Cardiac fibroblast (primary cell): ENCODE data around the gene JSRP1.

Source experiments
- DNase-seq, 2 donors: peaks; one replicate each; pipeline versions ENCODE4 v3.0.0 to v3.0.0-alpha.2; 2010; ENCODE audit warnings: low read depth in 2 of 2
- H3K4me3 ChIP-seq, 2 donors: replicated peaks in 1 of 2; 1 replicate in 1 of 2; 2 replicates in 1 of 2; pipeline ENCODE4 v1.5.1; 2011; ENCODE audit warnings: low read depth in 2 of 2, low read length in 2 of 2, mild to moderate bottlenecking in 2 of 2, moderate library complexity in 1 of 2
- CTCF ChIP-seq: IDR thresholded peaks from one replicate; pipeline ENCODE4 v1.5.1; 2011; ENCODE audit warnings: low read depth, mild to moderate bottlenecking, low read length, inconsistent platforms

The JSRP1 gene

GRCh38 chr19:2255112-2255845 is 938 bp downstream of the JSRP1 start:
- no peak for DNase-seq
- TF ChIP-seq CTCF = no peak
- no peak overlapping the region for H3K4me3 ChIP-seq

- DNase-seq = peak in 1 of 2 donors; percentile 51
- H3K4me3 ChIP-seq = no peak overlapping the region
- peak; percentile 43 for TF ChIP-seq CTCF
Measured at GRCh38 chr19:2254064-2254872, 1.9 kb downstream of the JSRP1 start.

- DNase-seq = no peak
- no peak overlapping the region for H3K4me3 ChIP-seq
- no peak for TF ChIP-seq CTCF
Measured at GRCh38 chr19:2253106-2254063, 2.8 kb downstream of the JSRP1 start.

GRCh38 chr19:2252797-2253105 is 3.5 kb downstream of the JSRP1 start:
- TF ChIP-seq CTCF = no peak
- H3K4me3 ChIP-seq = no peak overlapping the region
- DNase-seq = no peak

GRCh38 chr19:2252055-2252796 is 4.0 kb downstream of the JSRP1 start:
- no peak for TF ChIP-seq CTCF
- no peak for DNase-seq
- H3K4me3 ChIP-seq = no peak overlapping the region
